Progenitor cell of endocrine pancreas (in vitro differentiated cells): ENCODE measurements around the gene ABHD17A. TPM values are rescaled to one million over a fixed set of nuclear protein-coding genes. Genes with fewer than 3 reads are reported as not detected.

Experiments used
- total RNA-seq: library from RNA; stranded (reverse); gene quantifications from 2 replicates; pipeline ENCODE4 v1.2.1, GENCODE V29; 2021

The ABHD17A gene
- total RNA-seq, 1 donor from 2014 or later = 48.8 TPM

Other genes starting within 250 kb of the ABHD17A start
- gene TCF3, start 232.9 kb downstream of the ABHD17A start, total RNA-seq = 318 and 334 TPM in 2 replicates
- 41.9 and 42.9 TPM in 2 replicates for gene ONECUT3, start 132.0 kb downstream of the ABHD17A start, total RNA-seq
- 3.7 and 4.1 TPM in 2 replicates for gene ATP8B3, start 73.2 kb downstream of the ABHD17A start, total RNA-seq
- gene REXO1, start 37.0 kb downstream of the ABHD17A start, total RNA-seq = 42.8 and 44.6 TPM in 2 replicates
- gene KLF16, start 21.9 kb downstream of the ABHD17A start, total RNA-seq = 13.2 and 13.5 TPM in 2 replicates
- 14.1 and 16.2 TPM in 2 replicates for gene ADAT3, start 19.9 kb upstream of the ABHD17A start, total RNA-seq
- gene SCAMP4, start 19.9 kb upstream of the ABHD17A start, total RNA-seq = 101 and 102 TPM in 2 replicates
- 96.8 and 103 TPM in 2 replicates for gene CSNK1G2, start 55.7 kb upstream of the ABHD17A start, total RNA-seq
- 115 and 125 TPM in 2 replicates for gene BTBD2, start 130.2 kb upstream of the ABHD17A start, total RNA-seq
- gene MKNK2, start 165.7 kb upstream of the ABHD17A start, total RNA-seq = 145 and 163 TPM in 2 replicates
- gene MOB3A, start 210.8 kb upstream of the ABHD17A start, total RNA-seq = 33.2 and 38.5 TPM in 2 replicates
- 15.9 and 16.5 TPM in 2 replicates for gene IZUMO4, start 211.4 kb upstream of the ABHD17A start, total RNA-seq